Progenitor cell of endocrine pancreas (in vitro differentiated cells): ENCODE data around the gene GLRA3. TPM values are rescaled to one million over a fixed set of nuclear protein-coding genes. Genes with fewer than 3 reads are reported as not detected.

Experiments used
- DNase-seq: peaks from one replicate; pipeline ENCODE4 v3.0.0; 2021; ENCODE audit warnings: low spot score; ENCODE audit not compliant: unreplicated experiment
- H3K27ac Mint-ChIP-seq: 2 replicates; pipeline ENCODE4 v1.8.0; 2021; ENCODE audit warnings: mild to moderate bottlenecking, moderate library complexity, mixed read lengths
- H3K27me3 Mint-ChIP-seq: 2 replicates; pipeline ENCODE4 v1.8.0; 2021; ENCODE audit warnings: mixed read lengths
- H3K36me3 Mint-ChIP-seq: 2 replicates; pipeline ENCODE4 v1.8.0; 2022; ENCODE audit warnings: mixed read lengths; ENCODE audit not compliant: insufficient read depth
- H3K4me1 Mint-ChIP-seq: 2 replicates; pipeline ENCODE4 v1.8.0; 2021; ENCODE audit warnings: low read depth, mixed read lengths
- H3K4me3 Mint-ChIP-seq: 2 replicates; pipeline ENCODE4 v1.8.0; 2021; ENCODE audit warnings: low read depth, mild to moderate bottlenecking, moderate library complexity, mixed read lengths
- H3K9me3 Mint-ChIP-seq: 2 replicates; pipeline ENCODE4 v1.8.0; 2021; ENCODE audit warnings: low read depth, mixed read lengths
- total RNA-seq: library from RNA; stranded (reverse); gene quantifications from 2 replicates; pipeline ENCODE4 v1.2.1, GENCODE V29; 2021
- TF ChIP-seq, protein P1 (sequence below): fragments of 200-600 bp; sonication (generic); IDR thresholded peaks from one replicate; pipeline ENCODE4 v1.5.0; 2021; ENCODE audit warnings: antibody characterized with exemption, mild to moderate bottlenecking; ENCODE audit not compliant: unreplicated experiment

GLRA3 gene
- total RNA-seq, 1 donor from 2014 or later = 0.10 TPM

GRCh38 chr4:174709526-174709925 is 119.5 kb downstream of the GLRA3 start:
- peaks cover 4% of the 10 kb centered on the region for H3K9me3 Mint-ChIP-seq
- no peak overlapping the region for H3K4me3 Mint-ChIP-seq
- H3K4me1 Mint-ChIP-seq = peaks cover 4% of the 10 kb centered on the region
- H3K27me3 Mint-ChIP-seq = peaks cover 4% of the 10 kb centered on the region
- no peak overlapping the region for H3K27ac Mint-ChIP-seq
- H3K36me3 Mint-ChIP-seq = no peaks in the 10 kb centered on the region
- TF ChIP-seq, protein P1, sequence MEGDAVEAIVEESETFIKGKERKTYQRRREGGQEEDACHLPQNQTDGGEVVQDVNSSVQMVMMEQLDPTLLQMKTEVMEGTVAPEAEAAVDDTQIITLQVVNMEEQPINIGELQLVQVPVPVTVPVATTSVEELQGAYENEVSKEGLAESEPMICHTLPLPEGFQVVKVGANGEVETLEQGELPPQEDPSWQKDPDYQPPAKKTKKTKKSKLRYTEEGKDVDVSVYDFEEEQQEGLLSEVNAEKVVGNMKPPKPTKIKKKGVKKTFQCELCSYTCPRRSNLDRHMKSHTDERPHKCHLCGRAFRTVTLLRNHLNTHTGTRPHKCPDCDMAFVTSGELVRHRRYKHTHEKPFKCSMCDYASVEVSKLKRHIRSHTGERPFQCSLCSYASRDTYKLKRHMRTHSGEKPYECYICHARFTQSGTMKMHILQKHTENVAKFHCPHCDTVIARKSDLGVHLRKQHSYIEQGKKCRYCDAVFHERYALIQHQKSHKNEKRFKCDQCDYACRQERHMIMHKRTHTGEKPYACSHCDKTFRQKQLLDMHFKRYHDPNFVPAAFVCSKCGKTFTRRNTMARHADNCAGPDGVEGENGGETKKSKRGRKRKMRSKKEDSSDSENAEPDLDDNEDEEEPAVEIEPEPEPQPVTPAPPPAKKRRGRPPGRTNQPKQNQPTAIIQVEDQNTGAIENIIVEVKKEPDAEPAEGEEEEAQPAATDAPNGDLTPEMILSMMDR = no peak
- no peak for DNase-seq

DNA sequence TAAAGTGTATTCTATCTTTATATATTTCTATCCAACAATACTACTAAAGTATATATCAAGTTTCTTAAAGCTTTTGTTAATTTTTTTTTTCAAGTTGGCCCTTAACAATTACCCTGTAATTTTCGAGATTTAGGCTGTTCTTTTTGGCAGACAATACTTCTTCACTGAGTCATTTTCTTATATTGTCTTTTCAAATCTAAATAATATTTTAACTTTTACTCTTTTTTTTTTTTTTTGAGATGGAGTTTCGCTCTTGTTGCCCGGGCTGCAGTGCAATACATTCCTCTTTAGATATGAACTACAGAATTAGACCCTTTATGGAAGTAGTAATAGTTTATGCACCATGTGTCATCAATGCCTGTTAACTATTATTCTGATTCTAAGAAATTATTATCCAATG is 120.7 kb downstream of the GLRA3 start:
- Mint-ChIP-seq H3K9me3 (peaks cover 4% of the 10 kb centered on the region), H3K27ac (no peak overlapping the region), H3K27me3 (no peaks in the 10 kb centered on the region), H3K4me3 (no peak overlapping the region), H3K36me3 (no peaks in the 10 kb centered on the region), H3K4me1 (no peaks in the 10 kb centered on the region)
- DNase-seq = no peak
- TF ChIP-seq, protein P1 = no peak

DNA sequence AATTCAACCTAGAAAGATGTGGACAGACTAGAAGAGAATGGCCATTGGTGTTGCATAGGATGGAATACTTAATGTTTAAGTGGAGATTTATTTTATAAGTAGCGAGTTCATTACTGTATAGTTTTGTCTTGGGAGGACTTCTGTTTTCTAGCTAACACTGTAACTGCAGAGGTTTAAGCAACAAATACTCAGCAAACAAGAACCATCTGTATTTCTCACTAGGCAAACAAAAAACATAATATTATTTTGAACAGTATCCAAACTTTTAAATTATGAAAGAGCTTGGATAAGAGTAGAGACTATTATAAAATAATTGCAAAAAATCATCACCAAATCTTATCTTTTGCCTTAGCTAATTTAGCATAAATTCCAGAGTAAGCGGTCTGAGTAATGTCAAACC is 121.1 kb downstream of the GLRA3 start:
- Mint-ChIP-seq H3K27me3 (no peaks in the 10 kb centered on the region), H3K4me1 (no peaks in the 10 kb centered on the region), H3K36me3 (no peaks in the 10 kb centered on the region), H3K4me3 (no peak overlapping the region), H3K27ac (no peak overlapping the region), H3K9me3 (peaks cover 4% of the 10 kb centered on the region)
- no peak for DNase-seq
- TF ChIP-seq, protein P1 = no peak

- TF ChIP-seq, protein P1 = no peak
- no peak for DNase-seq
- no peaks in the 10 kb centered on the region for H3K4me1 Mint-ChIP-seq
- H3K9me3 Mint-ChIP-seq = peaks cover 4% of the 10 kb centered on the region
- no peak overlapping the region for H3K27ac Mint-ChIP-seq
- no peaks in the 10 kb centered on the region for H3K27me3 Mint-ChIP-seq
- H3K4me3 Mint-ChIP-seq = no peak overlapping the region
- H3K36me3 Mint-ChIP-seq = no peaks in the 10 kb centered on the region
These were observed 121.9 kb downstream of the GLRA3 start for GRCh38 chr4:174707051-174707676.

GRCh38 chr4:174702979-174703478 is 126.0 kb downstream of the GLRA3 start:
- peaks cover 4% of the 10 kb centered on the region for H3K9me3 Mint-ChIP-seq
- no peaks in the 10 kb centered on the region for H3K36me3 Mint-ChIP-seq
- no peak for DNase-seq
- H3K27me3 Mint-ChIP-seq = no peaks in the 10 kb centered on the region
- no peaks in the 10 kb centered on the region for H3K4me1 Mint-ChIP-seq
- H3K27ac Mint-ChIP-seq = no peak overlapping the region
- TF ChIP-seq, protein P1 = no peak
- H3K4me3 Mint-ChIP-seq = no peak overlapping the region
